Sigmoid colon (tissue), 7 donors: ENCODE data around the gene TOR1A. TPM values are rescaled to one million over a fixed set of nuclear protein-coding genes. Genes with fewer than 3 reads are reported as not detected.
A peak's percentile ranks its signal among the peaks of the same experiment; 100 is the strongest.

Experiments used
- DNase-seq: peaks from one replicate; pipeline ENCODE4 v3.0.0-alpha.2; 2019
- H3K27ac ChIP-seq, 4 donors: fragments of 200-600 bp; sonication (generic); one replicate each; pipeline ENCODE4 v1.5.1; 2016 to 2019; ENCODE audit warnings: mild to moderate bottlenecking in 1 of 4
- H3K27me3 ChIP-seq, 3 donors: fragments of 200-600 bp; sonication (generic); one replicate each; pipeline ENCODE4 v1.5.1; 2019; ENCODE audit warnings: mild to moderate bottlenecking in 1 of 3
- H3K36me3 ChIP-seq, 4 donors: fragments of 200-600 bp; sonication (generic); one replicate each; pipeline ENCODE4 v1.5.1; 2016 to 2019
- H3K4me1 ChIP-seq, 4 donors: fragments of 200-600 bp; sonication (generic); one replicate each; pipeline ENCODE4 v1.5.1; 2017 to 2019
- H3K4me3 ChIP-seq, 4 donors: fragments of 200-600 bp; sonication (generic); one replicate each; pipeline ENCODE4 v1.5.1; 2017 to 2019; ENCODE audit warnings: mild to moderate bottlenecking in 2 of 4, moderate library complexity in 1 of 4
- H3K9me3 ChIP-seq, 4 donors: fragments of 200-600 bp in 3 of 4; sonication (generic) in 3 of 4; one replicate each; pipeline versions ENCODE4 v1.5.1 to v1.6.1; 2013 to 2019
- CTCF ChIP-seq, 4 experiments: fragments of 450-650 bp in 3 of 4; fragments of 200-600 bp in 1 of 4; IDR thresholded peaks; one replicate each; pipeline ENCODE4 v1.5.1; 2016 to 2019; ENCODE audit warnings: antibody characterized with exemption in 4 of 4, mild to moderate bottlenecking in 3 of 4, moderate library complexity in 2 of 4
- EP300 ChIP-seq, 4 donors: sonication (generic); formaldehyde crosslinking; IDR thresholded peaks; one replicate each; pipeline ENCODE4 v1.6.1; 2017; ENCODE audit warnings: antibody characterized with exemption in 4 of 4
- POLR2A ChIP-seq, 2 donors: fragments of 450-650 bp; IDR thresholded peaks; one replicate each; pipeline ENCODE4 v1.6.1; 2016; ENCODE audit warnings: antibody characterized with exemption in 2 of 2, mild to moderate bottlenecking in 2 of 2, moderate library complexity in 2 of 2
- POLR2AphosphoS5 ChIP-seq, 4 donors: sonication (generic); formaldehyde crosslinking; IDR thresholded peaks; one replicate each; pipeline ENCODE4 v1.6.1; 2017; ENCODE audit warnings: antibody characterized with exemption in 4 of 4
- WGBS, 2 donors: extraction: QIAGEN DNeasy Blood & Tissue Kit; methylation state at CpG; one replicate each; pipeline ENCODE4 v1.1.7; 2013; 5-methylcytosine and 5-hydroxymethylcytosine counted together
- intact Hi-C: fragments of 100-400 bp; cut with DNase I; formaldehyde crosslinking; loops from one replicate; pipeline ENCODE4 v1.15.1; 2023
- polyA plus RNA-seq, 3 donors: library from polyadenylated mRNA; stranded (reverse); fragments of 200-250 nt; gene quantifications; one replicate each; pipeline ENCODE4 v1.2.3, GENCODE V29; 2013
- total RNA-seq, 4 donors: library from RNA; depleted of rRNA; stranded (reverse); fragments of >200 nt; gene quantifications; one replicate each; pipeline ENCODE4 v1.1.0, GENCODE V29; 2016
- donor health status: healthy with polysubstance abuse.
- donor health status: Bipolar disorder and iron deficiency.
- donor health status: healthy.

Gene TOR1A
- total and polyA plus RNA-seq, 7 donors = 12.5 to 51.2 (median 31.6) TPM

- Histone ChIP-seq H3K27me3 (no peaks in the 10 kb centered on the region), H3K4me3 (no peak overlapping the region), H3K9me3 (no peaks in the 10 kb centered on the region), H3K4me1 (peaks cover 0 to 5% (median 0%) of the 10 kb centered on the region in 4 donors), H3K27ac (no peak overlapping the region), H3K36me3 (peaks cover 10 to 70% (median 19%) of the 10 kb centered on the region in 4 donors)
- DNase-seq = no peak
- TF ChIP-seq POLR2A (IDR thresholded peaks at IDR 0.05) (no peak), POLR2AphosphoS5 (IDR thresholded peaks at IDR 0.05) (no peak), EP300 (IDR thresholded peaks at IDR 0.05) (no peak), CTCF (IDR thresholded peaks at IDR 0.05) (no peak)
- WGBS, 2 donors = 86 to 89% methylated on average over 11 of the region's 11 CpGs
- intact Hi-C loops = no loop called here
These were observed 13.8 kb downstream of the TOR1A start for GRCh38 chr9:129810116-129810515.

- Histone ChIP-seq H3K27ac (no peak overlapping the region), H3K27me3 (no peaks in the 10 kb centered on the region), H3K36me3 (peaks cover 10 to 64% (median 19%) of the 10 kb centered on the region in 4 donors), H3K4me1 (peaks cover 0 to 7% (median 2%) of the 10 kb centered on the region in 4 donors), H3K4me3 (no peak overlapping the region), H3K9me3 (no peaks in the 10 kb centered on the region)
- WGBS, 2 donors = 84 to 91% methylated on average over 11 of the region's 11 CpGs
- intact Hi-C loops = no loop called here
- TF ChIP-seq POLR2A (IDR thresholded peaks at IDR 0.05) = no peak
- no peak for TF ChIP-seq CTCF (IDR thresholded peaks at IDR 0.05)
- TF ChIP-seq EP300 (IDR thresholded peaks at IDR 0.05) = no peak
- TF ChIP-seq POLR2AphosphoS5 (IDR thresholded peaks at IDR 0.05) = no peak
- no peak for DNase-seq
These were observed 14.6 kb downstream of the TOR1A start for GRCh38 chr9:129809346-129809745.

GRCh38 chr9:129806061-129806460, 17.9 kb downstream of the TOR1A start:
- H3K36me3 ChIP-seq = peaks cover 10 to 44% (median 14%) of the 10 kb centered on the region in 4 donors
- peaks cover 0 to 15% (median 12%) of the 10 kb centered on the region in 4 donors for H3K4me1 ChIP-seq
- no peak for DNase-seq
- H3K4me3 ChIP-seq = no peak overlapping the region
- intact Hi-C loops = no loop called here
- 14 to 52% methylated on average over 4 of the region's 4 CpGs for WGBS, 2 donors
- no peak for TF ChIP-seq EP300 (IDR thresholded peaks at IDR 0.05)
- no peak for TF ChIP-seq POLR2A (IDR thresholded peaks at IDR 0.05)
- no peak for TF ChIP-seq POLR2AphosphoS5 (IDR thresholded peaks at IDR 0.05)
- no peak for TF ChIP-seq CTCF (IDR thresholded peaks at IDR 0.05)
- H3K27me3 ChIP-seq = no peaks in the 10 kb centered on the region
- no peak overlapping the region for H3K27ac ChIP-seq
- H3K9me3 ChIP-seq = no peaks in the 10 kb centered on the region

GRCh38 chr9:129803676-129804060, 20.3 kb downstream of the TOR1A start:
- Histone ChIP-seq H3K27me3 (no peaks in the 10 kb centered on the region), H3K9me3 (no peaks in the 10 kb centered on the region), H3K4me3 (peak overlapping the region; percentile 77 to 95 (median 89)), H3K27ac (peak overlapping the region; percentile 83 to 95 (median 89)), H3K36me3 (peaks cover 0 to 20% (median 4%) of the 10 kb centered on the region in 4 donors), H3K4me1 (peaks cover 0 to 15% (median 12%) of the 10 kb centered on the region in 4 donors)
- intact Hi-C loops = no loop called here
- DNase-seq = no peak
- WGBS, 2 donors = 1 to 3% methylated on average over 14 of the region's 14 CpGs
- TF ChIP-seq EP300 (IDR thresholded peaks at IDR 0.05) (no peak), POLR2AphosphoS5 (IDR thresholded peaks at IDR 0.05) (no peak), POLR2A (IDR thresholded peaks at IDR 0.05) (no peak), CTCF (IDR thresholded peaks at IDR 0.05) (no peak)
